GM06990 (cell line): ENCODE data around the gene EHF.

Experiments used
- DNase-seq: peaks from one replicate; pipeline ENCODE4 v3.0.0-alpha.2; 2011; ENCODE audit not compliant: insufficient read length; ENCODE audit errors: extremely low read depth
- H3K27me3 ChIP-seq: replicated peaks from 2 replicates; pipeline ENCODE4 v1.6.0; 2011; ENCODE audit warnings: low read length; ENCODE audit not compliant: control insufficient read depth, insufficient read depth
- H3K36me3 ChIP-seq: 2 replicates; pipeline ENCODE4 v1.5.1; 2011; ENCODE audit warnings: low read length; ENCODE audit not compliant: control insufficient read depth, insufficient read depth
- H3K4me3 ChIP-seq: replicated peaks from 2 replicates; pipeline ENCODE4 v1.5.1; 2011; ENCODE audit warnings: low read depth, mild to moderate bottlenecking, control low read depth, low read length
- CTCF ChIP-seq: IDR thresholded peaks from 2 replicates; pipeline ENCODE4 v1.5.1; 2011; ENCODE audit warnings: low read length, control low read depth, mild to moderate bottlenecking, inconsistent platforms; ENCODE audit not compliant: insufficient read depth, poor library complexity, severe bottlenecking

EHF gene

GRCh38 chr11:34637303-34637702, 16.4 kb downstream of the EHF start:
- DNase-seq, result no peak
- TF ChIP-seq CTCF, result no peak
- Histone ChIP-seq H3K36me3 (no peaks in the 10 kb centered on the region), H3K27me3 (peaks cover 2% of the 10 kb centered on the region; the same call in 1 of the 2 replicates), H3K4me3 (no peak overlapping the region)

DNA sequence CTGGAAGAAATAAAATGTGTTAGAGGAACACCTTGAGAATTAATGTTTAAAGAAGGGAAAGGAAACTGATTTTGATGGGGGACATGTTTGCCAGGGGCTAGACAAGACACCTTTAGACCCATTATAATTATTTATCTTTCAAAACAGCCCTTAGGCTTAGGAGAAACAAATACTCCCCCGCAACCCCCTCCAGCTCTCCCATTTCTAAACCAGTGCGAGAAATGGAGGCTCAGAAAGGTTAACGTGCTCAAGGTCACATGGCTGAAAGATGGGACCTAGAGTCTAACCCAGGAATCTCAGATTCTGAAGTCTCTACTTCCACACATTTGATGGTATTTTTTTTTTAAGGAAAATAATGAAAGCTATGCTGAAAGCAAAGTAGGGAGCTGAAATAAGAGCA, 18.0 kb downstream of the EHF start:
- Histone ChIP-seq H3K4me3 (no peak overlapping the region), H3K27me3 (peaks cover 2% of the 10 kb centered on the region)

DNA sequence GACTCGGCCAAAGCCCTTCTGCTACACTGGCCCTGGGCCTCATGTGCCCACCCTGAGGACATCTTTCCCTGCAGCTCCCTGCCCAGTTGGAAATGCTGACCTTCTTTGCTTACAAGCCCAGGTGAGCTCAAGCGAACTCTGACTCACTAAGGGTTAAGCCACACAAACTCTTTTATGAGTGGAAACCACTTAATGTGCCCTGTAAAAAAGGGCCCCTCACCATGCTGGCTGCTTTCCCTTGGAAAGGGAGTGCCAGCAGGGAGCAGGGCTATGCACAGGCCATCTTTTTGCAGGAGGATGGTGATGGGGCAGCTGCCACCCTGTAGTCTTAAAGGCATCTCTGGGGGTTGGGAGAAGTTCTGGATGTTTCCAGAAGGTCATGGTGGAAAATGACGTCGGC, 18.7 kb downstream of the EHF start:
- Histone ChIP-seq H3K4me3 (no peak overlapping the region), H3K36me3 (no peaks in the 10 kb centered on the region), H3K27me3 (peaks cover 2% of the 10 kb centered on the region)
- TF ChIP-seq CTCF, result no peak
- DNase-seq, result no peak

More for the DNA sequence above, 18.0 kb downstream of the EHF start:
- no peak for TF ChIP-seq CTCF
- H3K36me3 ChIP-seq, result no peaks in the 10 kb centered on the region
- DNase-seq, result no peak

DNA sequence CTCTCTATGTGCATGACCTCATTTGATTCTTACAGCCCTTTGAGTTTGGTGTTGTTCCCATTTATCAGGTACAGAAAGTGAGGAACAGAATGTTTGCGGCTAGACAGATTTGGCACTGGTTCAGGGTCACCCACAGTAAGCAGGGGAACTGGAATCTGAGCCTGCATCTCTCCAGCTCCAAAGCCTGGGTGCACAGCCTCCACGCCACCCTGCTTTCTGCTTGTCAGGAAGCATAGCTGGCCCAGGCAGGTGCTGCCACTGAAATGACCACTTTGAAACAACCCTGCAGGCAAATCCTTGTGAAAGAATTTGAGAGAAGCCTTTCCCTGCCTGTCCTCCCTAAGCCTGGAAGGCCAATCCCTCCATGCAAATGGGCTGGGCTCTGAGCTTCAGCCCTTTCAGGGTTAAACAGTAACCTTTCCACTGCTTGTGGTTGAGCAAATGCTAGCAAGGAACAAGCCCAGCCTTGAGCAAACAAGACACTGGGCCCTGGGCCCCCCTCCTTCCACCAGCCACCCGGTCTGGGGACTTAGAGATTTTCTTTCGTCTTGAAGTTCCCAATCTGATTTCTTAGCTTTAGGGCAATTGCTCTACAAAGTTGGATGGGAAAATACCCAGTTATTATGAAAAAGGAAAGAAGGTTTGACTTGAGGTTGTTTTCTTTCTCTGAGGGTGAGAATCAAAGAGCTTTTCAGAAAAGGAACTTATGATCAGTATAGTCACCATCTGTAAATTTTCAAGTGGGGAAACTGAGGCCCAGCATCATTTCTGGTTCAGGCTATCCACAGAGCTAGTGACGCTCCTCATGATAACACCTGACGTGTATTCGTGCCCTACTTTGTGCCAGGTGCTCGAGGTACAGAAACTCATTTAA, 19.4 kb downstream of the EHF start:
- DNase-seq, result no peak
- no peak for TF ChIP-seq CTCF
- Histone ChIP-seq H3K27me3 (peaks cover 2% of the 10 kb centered on the region), H3K36me3 (no peaks in the 10 kb centered on the region), H3K4me3 (no peak overlapping the region)

DNA sequence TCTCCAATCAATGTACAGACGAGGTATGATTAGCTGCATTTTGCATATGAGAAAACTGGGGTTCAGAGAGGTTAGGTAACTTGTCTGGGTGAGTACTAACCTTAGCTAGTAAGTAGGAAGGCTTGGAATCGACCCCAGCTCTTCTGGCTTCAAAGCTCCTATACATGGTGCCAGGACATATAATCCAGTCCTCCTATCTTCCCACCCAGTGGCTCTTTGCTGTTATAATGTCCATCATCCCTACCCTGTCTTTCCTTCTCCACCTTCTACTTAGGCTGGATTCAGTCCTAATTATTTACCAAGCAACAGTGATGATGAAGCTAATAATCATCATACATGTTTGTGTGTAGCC, 20.0 kb downstream of the EHF start:
- TF ChIP-seq CTCF, result no peak
- DNase-seq, result no peak
- H3K4me3 ChIP-seq, result no peak overlapping the region
- H3K36me3 ChIP-seq, result no peaks in the 10 kb centered on the region
- H3K27me3 ChIP-seq, result peaks cover 2% of the 10 kb centered on the region
